Stimulated activated CD8-positive, alpha-beta memory T cell treated with anti-CD3 and anti-CD28 coated beads, Interleukin-4, amount 100 ng/mL, for 4 hours (primary cell): ENCODE results near the gene ATRIP.

Experiments
- DNase-seq, 2 donors: peaks; one replicate each; pipeline ENCODE4 v3.0.0-alpha.2; 2020; ENCODE audit warnings: low read depth in 2 of 2, low spot score in 1 of 2

Gene ATRIP

GRCh38 chr3:48423241-48423882 lies 23.2 kb upstream of the ATRIP start:
- no peak for DNase-seq

GRCh38 chr3:48423883-48424695 lies 22.4 kb upstream of the ATRIP start:
- DNase-seq = no peak

GRCh38 chr3:48425281-48425812 lies 21.2 kb upstream of the ATRIP start:
- DNase-seq = no peak

- DNase-seq = no peak
Measured at GRCh38 chr3:48426401-48426909, 20.1 kb upstream of the ATRIP start.

GRCh38 chr3:48426944-48427629 lies 19.4 kb upstream of the ATRIP start:
- DNase-seq = no peak

GRCh38 chr3:48427630-48427962 lies 18.9 kb upstream of the ATRIP start:
- no peak for DNase-seq

- no peak for DNase-seq
Measured at GRCh38 chr3:48428088-48428571, 18.4 kb upstream of the ATRIP start.

- DNase-seq = no peak
Measured at GRCh38 chr3:48428572-48429316, 17.8 kb upstream of the ATRIP start.

- DNase-seq = peak in 1 of 2 donors; percentile 24
Measured at GRCh38 chr3:48429317-48429959, 17.1 kb upstream of the ATRIP start.

- no peak for DNase-seq
Measured at GRCh38 chr3:48429960-48430707, 16.4 kb upstream of the ATRIP start, which contains the start of gene PLXNB1. Gene PLXNB1, minus strand, starts transcription at chr3:48430086. Its CDS starts 5,475 bp downstream, at chr3:48424611.

- DNase-seq = no peak
Measured at GRCh38 chr3:48430708-48431101, 15.8 kb upstream of the ATRIP start.

- DNase-seq = no peak
Measured at GRCh38 chr3:48431224-48432029, 15.1 kb upstream of the ATRIP start.

- no peak for DNase-seq
Measured at GRCh38 chr3:48432411-48433371, 13.8 kb upstream of the ATRIP start.

- no peak for DNase-seq
Measured at GRCh38 chr3:48433472-48434118, 12.9 kb upstream of the ATRIP start.

GRCh38 chr3:48434591-48435222 lies 11.8 kb upstream of the ATRIP start:
- DNase-seq = no peak

GRCh38 chr3:48435223-48435595 lies 11.3 kb upstream of the ATRIP start:
- DNase-seq = no peak
